DMS79 (cell line): ENCODE measurements around the gene QKI.

Experiments
- DNase-seq: peaks from one replicate; lab custom pipeline; 2025; lab: John Stamatoyannopoulos, UW

The QKI gene

GRCh38 chr6:163487606-163488005 lies 73.1 kb downstream of the QKI start:
- no peak for DNase-seq

- no peak for DNase-seq
Measured at GRCh38 chr6:163489584-163489983, 75.1 kb downstream of the QKI start.

GRCh38 chr6:163490826-163491577 lies 76.5 kb downstream of the QKI start:
- no peak for DNase-seq

GRCh38 chr6:163491737-163492300 lies 77.3 kb downstream of the QKI start:
- no peak for DNase-seq

- no peak for DNase-seq
Measured at GRCh38 chr6:163494279-163494727, 79.8 kb downstream of the QKI start.

- no peak for DNase-seq
Measured at GRCh38 chr6:163496205-163496604, 81.7 kb downstream of the QKI start.

- no peak for DNase-seq
Measured at GRCh38 chr6:163500105-163500504, 85.6 kb downstream of the QKI start.

GRCh38 chr6:163501026-163501425 lies 86.5 kb downstream of the QKI start:
- no peak for DNase-seq

- no peak for DNase-seq
Measured at GRCh38 chr6:163501439-163501838, 86.9 kb downstream of the QKI start.

- no peak for DNase-seq
Measured at GRCh38 chr6:163504984-163505640, 90.6 kb downstream of the QKI start.

GRCh38 chr6:163507965-163508364 lies 93.4 kb downstream of the QKI start:
- DNase-seq, result no peak

- DNase-seq, result no peak
Measured at GRCh38 chr6:163513003-163513402, 98.5 kb downstream of the QKI start.

GRCh38 chr6:163513570-163514166 lies 99.2 kb downstream of the QKI start:
- no peak for DNase-seq

- no peak for DNase-seq
Measured at GRCh38 chr6:163516908-163517307, 102.4 kb downstream of the QKI start.

GRCh38 chr6:163520956-163521355 lies 106.4 kb downstream of the QKI start:
- no peak for DNase-seq

GRCh38 chr6:163522033-163522432 lies 107.5 kb downstream of the QKI start:
- DNase-seq, result no peak

GRCh38 chr6:163525926-163526325 lies 111.4 kb downstream of the QKI start:
- no peak for DNase-seq

- no peak for DNase-seq
Measured at GRCh38 chr6:163526346-163526745, 111.8 kb downstream of the QKI start.

- DNase-seq, result no peak
Measured at GRCh38 chr6:163527291-163527690, 112.8 kb downstream of the QKI start.

- no peak for DNase-seq
Measured at GRCh38 chr6:163529605-163530004, 115.1 kb downstream of the QKI start.

GRCh38 chr6:163530406-163530805 lies 115.9 kb downstream of the QKI start:
- DNase-seq, result no peak

GRCh38 chr6:163531122-163531521 lies 116.6 kb downstream of the QKI start:
- DNase-seq, result no peak

GRCh38 chr6:163532526-163533078 lies 118.1 kb downstream of the QKI start:
- DNase-seq, result no peak
